H9 (cell line): ENCODE data around the gene FBXL20. TPM values are rescaled to one million over a fixed set of nuclear protein-coding genes. Genes with fewer than 3 reads are reported as not detected.

ENCODE experiments used
- DNase-seq: peaks from one replicate; pipeline ENCODE4 v3.0.0-alpha.2; 2017
- H2AFZ ChIP-seq: one replicate; pipeline ENCODE4 v1.6.1; 2013; ENCODE audit warnings: mild to moderate bottlenecking, low read length, control low read depth, moderate library complexity
- H2AK5ac ChIP-seq: 2 replicates; pipeline ENCODE4 v1.6.1; 2013; ENCODE audit warnings: low read length, control low read depth, mixed read lengths; ENCODE audit not compliant: insufficient read length
- H2BK120ac ChIP-seq: one replicate; pipeline ENCODE4 v1.6.1; 2013; ENCODE audit warnings: low read depth, mild to moderate bottlenecking, low read length, control low read depth, inconsistent platforms; ENCODE audit not compliant: poor library complexity, severe bottlenecking
- H2BK12ac ChIP-seq: 2 replicates; pipeline ENCODE4 v1.6.1; 2013; ENCODE audit warnings: low read length, control low read depth, mixed read lengths, low read depth; ENCODE audit not compliant: insufficient read length
- H2BK15ac ChIP-seq: 2 replicates; pipeline ENCODE4 v1.6.1; 2013; ENCODE audit warnings: low read depth, low read length, control low read depth
- H2BK20ac ChIP-seq: one replicate; pipeline ENCODE4 v1.6.1; 2013; ENCODE audit warnings: low read depth, mild to moderate bottlenecking, low read length, control low read depth, inconsistent platforms; ENCODE audit not compliant: poor library complexity, severe bottlenecking
- H2BK5ac ChIP-seq: 2 replicates; pipeline ENCODE4 v1.6.1; 2013; ENCODE audit warnings: low read length, control low read depth, mixed read lengths; ENCODE audit not compliant: insufficient read length
- H3K14ac ChIP-seq: 2 replicates; pipeline ENCODE4 v1.6.1; 2013; ENCODE audit warnings: low read length, control low read depth; ENCODE audit not compliant: insufficient read depth
- H3K18ac ChIP-seq: 2 replicates; pipeline ENCODE4 v1.6.1; 2013; ENCODE audit warnings: low read depth, mild to moderate bottlenecking, mixed read lengths, low read length, control low read depth; ENCODE audit not compliant: insufficient read length
- H3K23ac ChIP-seq: 2 replicates; pipeline ENCODE4 v1.6.1; 2013; ENCODE audit warnings: low read length, control low read depth, mixed read lengths, low read depth; ENCODE audit not compliant: insufficient read length
- H3K23me2 ChIP-seq: 2 replicates; pipeline ENCODE4 v1.6.1; 2013; ENCODE audit warnings: low read depth, mild to moderate bottlenecking, mixed read lengths, low read length, control low read depth; ENCODE audit not compliant: insufficient read length, poor library complexity, severe bottlenecking
- H3K27ac ChIP-seq: 2 replicates; pipeline ENCODE4 v1.5.1; 2013; ENCODE audit warnings: low read length, control low read depth, mixed read lengths, low read depth; ENCODE audit not compliant: insufficient read length
- H3K27me3 ChIP-seq: 2 replicates; pipeline ENCODE4 v1.6.1; 2013; ENCODE audit warnings: low read length, control low read depth, inconsistent platforms; ENCODE audit not compliant: insufficient read depth
- H3K4ac ChIP-seq: 2 replicates; pipeline ENCODE4 v1.6.1; 2013; ENCODE audit warnings: low read depth, mild to moderate bottlenecking, control low read depth, inconsistent platforms, low read length, moderate library complexity
- H3K4me1 ChIP-seq: 2 replicates; pipeline ENCODE4 v1.6.1; 2013; ENCODE audit warnings: low read length, control low read depth, inconsistent platforms; ENCODE audit not compliant: insufficient read depth
- H3K4me2 ChIP-seq: 2 replicates; pipeline ENCODE4 v1.6.1; 2013; ENCODE audit warnings: low read length, control low read depth, mixed read lengths; ENCODE audit not compliant: insufficient read length, insufficient read depth
- H3K56ac ChIP-seq: 2 replicates; pipeline ENCODE4 v1.6.1; 2013; ENCODE audit warnings: low read depth, mild to moderate bottlenecking, mixed read lengths, low read length, control low read depth; ENCODE audit not compliant: insufficient read length
- H3K79me1 ChIP-seq: 2 replicates; pipeline ENCODE4 v1.6.1; 2013; ENCODE audit warnings: low read depth, mild to moderate bottlenecking, moderate library complexity, low read length, control low read depth, inconsistent platforms; ENCODE audit not compliant: insufficient read depth, poor library complexity, severe bottlenecking
- H3K79me2 ChIP-seq: 2 replicates; pipeline ENCODE4 v1.6.1; 2013; ENCODE audit warnings: low read length, control low read depth, inconsistent platforms; ENCODE audit not compliant: insufficient read depth
- H3K9ac ChIP-seq: 2 replicates; pipeline ENCODE4 v1.6.1; 2013; ENCODE audit warnings: low read length, control low read depth, mixed read lengths; ENCODE audit not compliant: insufficient read length; ENCODE audit errors: extremely low read depth
- H3K9me3 ChIP-seq: one replicate; pipeline ENCODE4 v1.6.1; 2013; ENCODE audit warnings: low read depth, low read length, inconsistent platforms; ENCODE audit not compliant: control insufficient read depth
- H3T11ph ChIP-seq: one replicate; pipeline ENCODE4 v1.6.1; 2013; ENCODE audit warnings: mild to moderate bottlenecking, low read length, control low read depth, inconsistent platforms
- H4K20me1 ChIP-seq: one replicate; pipeline ENCODE4 v1.6.1; 2013; ENCODE audit not compliant: control insufficient read depth, insufficient read length, insufficient read depth
- H4K5ac ChIP-seq: 2 replicates; pipeline ENCODE4 v1.6.1; 2013; ENCODE audit warnings: low read depth, mild to moderate bottlenecking, mixed read lengths, low read length, control low read depth; ENCODE audit not compliant: insufficient read length
- H4K8ac ChIP-seq: replicated peaks from 2 replicates; pipeline ENCODE4 v1.6.1; 2013; ENCODE audit warnings: low read length, control low read depth, mixed read lengths, low read depth; ENCODE audit not compliant: insufficient read length
- H4K91ac ChIP-seq: 2 replicates; pipeline ENCODE4 v1.6.1; 2013; ENCODE audit warnings: low read depth, mild to moderate bottlenecking, moderate library complexity, mixed read lengths, low read length, control low read depth; ENCODE audit not compliant: insufficient read length
- H3K27ac Mint-ChIP-seq, 3 experiments: 2 replicates in 2 of 3; 3 replicates in 1 of 3; pipeline ENCODE4 v1.8.0; 2020 to 2021; ENCODE audit warnings: mixed read lengths in 3 of 3, mild to moderate bottlenecking in 1 of 3, moderate library complexity in 1 of 3
- H3K27me3 Mint-ChIP-seq: 2 replicates; pipeline ENCODE4 v1.8.0; 2021; ENCODE audit warnings: low read depth, mild to moderate bottlenecking, moderate library complexity, mixed read lengths
- H3K36me3 Mint-ChIP-seq, 3 experiments: 2 replicates in 2 of 3; 3 replicates in 1 of 3; pipeline ENCODE4 v1.8.0; 2020 to 2021; ENCODE audit warnings: low read depth in 3 of 3, mixed read lengths in 3 of 3; ENCODE audit not compliant: insufficient read depth in 1 of 3
- H3K4me1 Mint-ChIP-seq, 2 experiments: 2 replicates each; pipeline ENCODE4 v1.8.0; 2020; ENCODE audit warnings: mixed read lengths in 2 of 2
- H3K4me3 Mint-ChIP-seq, 2 experiments: 2 replicates in 1 of 2; 3 replicates in 1 of 2; pipeline ENCODE4 v1.8.0; 2020 to 2021; ENCODE audit warnings: mild to moderate bottlenecking in 2 of 2, mixed read lengths in 2 of 2, moderate library complexity in 1 of 2
- H3K9me3 Mint-ChIP-seq, 2 experiments: 2 replicates in 1 of 2; 3 replicates in 1 of 2; pipeline ENCODE4 v1.8.0; 2020; ENCODE audit warnings: mild to moderate bottlenecking in 2 of 2, mixed read lengths in 2 of 2, moderate library complexity in 1 of 2
- CTCF ChIP-seq: fragments of 200-600 bp; sonication (generic); conservative IDR thresholded peaks from 3 replicates; pipeline ENCODE4 v1.8.0; 2021; ENCODE audit warnings: antibody characterized with exemption, mild to moderate bottlenecking
- WGBS: extraction: QIAGEN DNeasy Blood & Tissue Kit; methylation state at CpG from one replicate; pipeline ENCODE4 v1.1.7; 2013; ENCODE audit warnings: missing lambda C conversion rate, low lambda C conversion rate, mixed read lengths; ENCODE audit not compliant: insufficient read length; ENCODE audit errors: extremely low coverage; 5-methylcytosine and 5-hydroxymethylcytosine counted together
- total RNA-seq: library from RNA; stranded (reverse); gene quantifications from 2 replicates; pipeline ENCODE4 v1.2.1, GENCODE V29; 2021

FBXL20 gene
- total RNA-seq, 1 experiment from 2014 or later = 18.4 TPM

DNA sequence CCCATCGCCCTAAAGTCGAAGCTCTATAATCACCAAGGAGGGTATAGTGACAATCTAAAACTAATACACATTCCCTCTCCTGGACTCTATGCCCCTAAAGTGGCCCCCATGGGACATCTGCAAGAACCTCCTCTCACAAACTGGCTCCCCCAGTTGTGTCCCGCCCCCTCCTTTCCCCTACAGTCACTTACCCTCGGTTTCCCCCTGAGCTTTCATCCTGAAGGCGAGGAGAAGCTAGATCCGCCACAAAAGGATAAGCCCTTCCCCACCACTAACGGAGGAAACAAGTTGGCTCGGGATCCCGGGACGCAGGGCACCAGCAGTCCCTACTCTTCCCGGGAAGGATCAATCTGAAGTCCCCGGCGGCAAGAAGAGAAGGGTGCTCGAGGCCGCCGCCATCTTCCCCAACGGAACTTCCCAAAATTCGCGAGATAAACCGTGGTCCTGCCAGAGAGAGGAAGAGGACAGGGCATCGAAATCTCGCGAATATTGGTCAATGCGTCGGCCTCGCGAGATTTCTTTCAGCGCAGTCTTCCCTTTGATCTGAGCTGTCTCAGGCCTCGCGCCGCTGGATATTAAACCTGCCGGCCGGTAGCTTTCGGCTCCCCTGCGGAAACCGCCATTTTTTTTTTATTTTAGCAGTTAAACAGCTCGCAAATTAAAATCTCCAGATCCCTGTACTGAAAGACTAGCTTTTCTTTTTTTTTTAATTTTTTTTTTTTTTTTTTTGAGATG lies 49.6 kb upstream of the FBXL20 start, which contains the start of gene MED1:
Gene MED1, minus strand, starts transcription at position 417 of the 735 bp plus-strand sequence. Its CDS starts 201 bp downstream, at position 216.
- Histone ChIP-seq H3K27me3 (no peaks in the 10 kb centered on the region), H3K27ac (peak within 1 kb of the TSS; percentile 63), H3K18ac (peak within 1 kb of the TSS; percentile 100), H2BK20ac (no peak within 1 kb of the TSS), H2BK15ac (no peak within 1 kb of the TSS), H3K79me1 (peaks cover 3% of the 10 kb centered on the region), H3K79me2 (peaks cover 11% of the 10 kb centered on the region; the same call in 1 of the 2 replicates), H3K23me2 (peaks cover 9% of the 10 kb centered on the region), H2AFZ (no peak within 1 kb of the TSS), H3K23ac (no peak within 1 kb of the TSS), H3K56ac (no peak within 1 kb of the TSS), H2BK120ac (no peak within 1 kb of the TSS), H3K4me1 (no peaks in the 10 kb centered on the region), H3K9me3 (no peaks in the 10 kb centered on the region), H3K9ac (peak within 1 kb of the TSS; percentile 100), H2AK5ac (no peak within 1 kb of the TSS), H3K4me2 (peak within 1 kb of the TSS; percentile 91), H4K8ac (no peak within 1 kb of the TSS), H4K5ac (peak within 1 kb of the TSS; percentile 98), H2BK5ac (peak within 1 kb of the TSS; percentile 92), H4K20me1 (no peaks in the 10 kb centered on the region), H3K14ac (peak within 1 kb of the TSS; percentile 100), H4K91ac (no peak within 1 kb of the TSS), H3T11ph (no peak within 1 kb of the TSS), H3K4ac (no peak within 1 kb of the TSS; the same call in 1 of the 2 replicates), H2BK12ac (peak within 1 kb of the TSS; percentile 47)
- peaks cover 3 to 4% of the 10 kb centered on the region in 2 experiments for H3K4me1 Mint-ChIP-seq
- no peaks in the 10 kb centered on the region for H3K9me3 Mint-ChIP-seq
- WGBS = no CpG with 5 or more reads among the region's 37 CpGs
- peak within 1 kb of the TSS; percentile 97 to 100 (median 99) for H3K27ac Mint-ChIP-seq
- H3K27me3 Mint-ChIP-seq = no peaks in the 10 kb centered on the region
- peak; percentile 99 for DNase-seq
- no peak for TF ChIP-seq CTCF
- peak within 1 kb of the TSS; percentile 98 for H3K4me3 Mint-ChIP-seq
- peaks cover 5 to 21% (median 13%) of the 10 kb centered on the region in 3 experiments; a peak in 6 of 7 replicates for H3K36me3 Mint-ChIP-seq
